Measurements from ENCODE around the gene PPM1N.

DNA sequence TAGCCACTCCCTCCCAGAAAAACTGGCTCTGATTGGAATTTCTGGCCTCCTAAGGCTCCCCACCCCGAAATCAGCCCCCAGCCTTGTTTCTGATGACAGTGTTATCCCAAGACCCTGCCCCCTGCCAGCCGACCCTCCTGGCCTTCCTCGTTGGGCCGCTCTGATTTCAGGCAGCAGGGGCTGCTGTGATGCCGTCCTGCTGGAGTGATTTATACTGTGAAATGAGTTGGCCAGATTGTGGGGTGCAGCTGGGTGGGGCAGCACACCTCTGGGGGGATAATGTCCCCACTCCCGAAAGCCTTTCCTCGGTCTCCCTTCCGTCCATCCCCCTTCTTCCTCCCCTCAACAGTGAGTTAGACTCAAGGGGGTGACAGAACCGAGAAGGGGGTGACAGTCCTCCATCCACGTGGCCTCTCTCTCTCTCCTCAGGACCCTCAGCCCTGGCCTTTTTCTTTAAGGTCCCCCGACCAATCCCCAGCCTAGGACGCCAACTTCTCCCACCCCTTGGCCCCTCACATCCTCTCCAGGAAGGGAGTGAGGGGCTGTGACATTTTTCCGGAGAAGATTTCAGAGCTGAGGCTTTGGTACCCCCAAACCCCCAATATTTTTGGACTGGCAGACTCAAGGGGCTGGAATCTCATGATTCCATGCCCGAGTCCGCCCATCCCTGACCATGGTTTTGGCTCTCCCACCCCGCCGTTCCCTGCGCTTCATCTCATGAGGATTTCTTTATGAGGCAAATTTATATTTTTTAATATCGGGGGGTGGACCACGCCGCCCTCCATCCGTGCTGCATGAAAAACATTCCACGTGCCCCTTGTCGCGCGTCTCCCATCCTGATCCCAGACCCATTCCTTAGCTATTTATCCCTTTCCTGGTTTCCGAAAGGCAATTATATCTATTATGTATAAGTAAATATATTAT is 24.3 kb upstream of the PPM1N start:
- TF ChIP-seq, protein P1, sequence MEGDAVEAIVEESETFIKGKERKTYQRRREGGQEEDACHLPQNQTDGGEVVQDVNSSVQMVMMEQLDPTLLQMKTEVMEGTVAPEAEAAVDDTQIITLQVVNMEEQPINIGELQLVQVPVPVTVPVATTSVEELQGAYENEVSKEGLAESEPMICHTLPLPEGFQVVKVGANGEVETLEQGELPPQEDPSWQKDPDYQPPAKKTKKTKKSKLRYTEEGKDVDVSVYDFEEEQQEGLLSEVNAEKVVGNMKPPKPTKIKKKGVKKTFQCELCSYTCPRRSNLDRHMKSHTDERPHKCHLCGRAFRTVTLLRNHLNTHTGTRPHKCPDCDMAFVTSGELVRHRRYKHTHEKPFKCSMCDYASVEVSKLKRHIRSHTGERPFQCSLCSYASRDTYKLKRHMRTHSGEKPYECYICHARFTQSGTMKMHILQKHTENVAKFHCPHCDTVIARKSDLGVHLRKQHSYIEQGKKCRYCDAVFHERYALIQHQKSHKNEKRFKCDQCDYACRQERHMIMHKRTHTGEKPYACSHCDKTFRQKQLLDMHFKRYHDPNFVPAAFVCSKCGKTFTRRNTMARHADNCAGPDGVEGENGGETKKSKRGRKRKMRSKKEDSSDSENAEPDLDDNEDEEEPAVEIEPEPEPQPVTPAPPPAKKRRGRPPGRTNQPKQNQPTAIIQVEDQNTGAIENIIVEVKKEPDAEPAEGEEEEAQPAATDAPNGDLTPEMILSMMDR (conservative IDR thresholded peaks at IDR 0.05; ENCODE audit: low read depth, low read length), result no peak
- TF ChIP-seq EZH2phosphoT487 (IDR thresholded peaks at IDR 0.05; ENCODE audit: borderline replicate concordance, low read length), result no peak
- TF ChIP-seq EZH2 (IDR thresholded peaks at IDR 0.05; ENCODE audit: low read length, unreplicated experiment), result no peak

Data from PC-3 (cell line).